PC-3 (cell line): ENCODE data around the gene ABCF1. TPM values are rescaled to one million over a fixed set of nuclear protein-coding genes. Genes with fewer than 3 reads are reported as not detected.
A peak's percentile ranks its signal among the peaks of the same experiment; 100 is the strongest.

Experiments
- ATAC-seq: fragments of 200-7000 bp; cut with Tn5 transposase; 2 replicates; pipeline ENCODE4 v1.9.1; 2020; ENCODE audit warnings: mild to moderate bottlenecking, moderate library complexity
- BruUV-seq: library from RNA; stranded (reverse); fragments of 400-500 nt; replicated peaks from 2 replicates; lab custom pipeline; 2021; lab: Mats Ljungman, UMichigan
- CTCF ChIA-PET: fragments of 300-600 bp; sonication (Branson Sonifier 250); formaldehyde crosslinking; loops from one replicate; lab custom pipeline; 2022; ENCODE audit warnings: antibody characterized with exemption; lab: Charles Lee
- POLR2A ChIA-PET: fragments of 300-600 bp; sonication (Branson Sonifier 250); formaldehyde crosslinking; loops from one replicate; lab custom pipeline; 2022; ENCODE audit warnings: antibody characterized with exemption; ENCODE audit not compliant: unreplicated experiment; lab: Charles Lee
- DNase-seq: peaks from one replicate; pipeline ENCODE4 v3.0.0-alpha.2; 2015
- H2AFZ ChIP-seq: fragments of 300-600 bp; sonication (generic); 2 replicates; pipeline ENCODE4 v1.6.0; 2016; ENCODE audit warnings: antibody characterized with exemption, low read length
- H3F3A ChIP-seq: fragments of 300-600 bp; sonication (generic); one replicate; pipeline ENCODE4 v1.6.0; 2017; ENCODE audit warnings: antibody characterized with exemption, low read length, control low read depth, mild to moderate bottlenecking; ENCODE audit not compliant: unreplicated experiment
- H3K27ac ChIP-seq: fragments of 300-600 bp; sonication (generic); 2 replicates; pipeline ENCODE4 v1.5.1; 2016; ENCODE audit warnings: mild to moderate bottlenecking, low read length
- H3K27me3 ChIP-seq: fragments of 300-600 bp; sonication (generic); 2 replicates; pipeline ENCODE4 v1.6.1; 2016; ENCODE audit warnings: low read length, mixed read lengths
- H3K36me3 ChIP-seq: fragments of 300-600 bp; sonication (generic); 2 replicates; pipeline ENCODE4 v1.6.1; 2016; ENCODE audit warnings: low read depth, mixed run types, low read length, mixed read lengths
- H3K4me1 ChIP-seq: fragments of 300-600 bp; sonication (generic); 2 replicates; pipeline ENCODE4 v1.5.1; 2016; ENCODE audit warnings: low read length; ENCODE audit not compliant: insufficient read depth
- H3K4me2 ChIP-seq: fragments of 300-600 bp; sonication (generic); 2 replicates; pipeline ENCODE4 v1.6.0; 2016; ENCODE audit warnings: low read length
- H3K4me3 ChIP-seq: fragments of 300-600 bp; sonication (generic); 2 replicates; pipeline ENCODE4 v1.5.1; 2016; ENCODE audit warnings: mild to moderate bottlenecking, low read length, mixed read lengths
- H3K79me2 ChIP-seq: fragments of 300-600 bp; sonication (generic); 2 replicates; pipeline ENCODE4 v1.6.1; 2017; ENCODE audit warnings: low read length, mixed read lengths
- H3K9ac ChIP-seq: fragments of 300-600 bp; sonication (generic); 2 replicates; pipeline ENCODE4 v1.6.0; 2016; ENCODE audit warnings: mild to moderate bottlenecking, low read length
- H3K9me2 ChIP-seq: fragments of 300-600 bp; sonication (generic); replicated peaks from 2 replicates; pipeline ENCODE4 v1.6.1; 2016; ENCODE audit warnings: mixed run types, low read length, mixed read lengths
- H3K9me3 ChIP-seq: fragments of 300-600 bp; sonication (generic); 2 replicates; pipeline ENCODE4 v1.6.1; 2016; ENCODE audit warnings: low read length, mixed read lengths
- H4K20me1 ChIP-seq: fragments of 300-600 bp; sonication (generic); 2 replicates; pipeline ENCODE4 v1.6.1; 2016; ENCODE audit warnings: low read length, mixed read lengths
- EZH2 ChIP-seq: fragments of 300-600 bp; sonication (generic); IDR thresholded peaks from one replicate; pipeline ENCODE4 v1.6.1; 2017; ENCODE audit warnings: antibody characterized with exemption, mild to moderate bottlenecking, low read length; ENCODE audit not compliant: unreplicated experiment
- EZH2phosphoT487 ChIP-seq: fragments of 300-600 bp; sonication (generic); IDR thresholded peaks from 2 replicates; pipeline ENCODE4 v1.6.1; 2018; ENCODE audit warnings: mild to moderate bottlenecking, antibody characterized with exemption, low read length, borderline replicate concordance
- intact Hi-C: fragments of 100-400 bp; cut with micrococcal nuclease; formaldehyde crosslinking; loops from 2 replicates; pipeline ENCODE4 v1.9.0; 2023
- total RNA-seq: library from RNA; depleted of rRNA; stranded (reverse); fragments of >200 nt; gene quantifications from 2 replicates; pipeline ENCODE4 v1.2.3, GENCODE V29; 2014
- TF ChIP-seq, protein P1 (sequence below): fragments of 300-600 bp; sonication (generic); conservative IDR thresholded peaks from 2 replicates; pipeline ENCODE4 v1.5.1; 2017; ENCODE audit warnings: antibody characterized with exemption, low read depth, mild to moderate bottlenecking, low read length

The ABCF1 gene
- total RNA-seq, 1 experiment from 2014 or later = 67.3 TPM

DNA sequence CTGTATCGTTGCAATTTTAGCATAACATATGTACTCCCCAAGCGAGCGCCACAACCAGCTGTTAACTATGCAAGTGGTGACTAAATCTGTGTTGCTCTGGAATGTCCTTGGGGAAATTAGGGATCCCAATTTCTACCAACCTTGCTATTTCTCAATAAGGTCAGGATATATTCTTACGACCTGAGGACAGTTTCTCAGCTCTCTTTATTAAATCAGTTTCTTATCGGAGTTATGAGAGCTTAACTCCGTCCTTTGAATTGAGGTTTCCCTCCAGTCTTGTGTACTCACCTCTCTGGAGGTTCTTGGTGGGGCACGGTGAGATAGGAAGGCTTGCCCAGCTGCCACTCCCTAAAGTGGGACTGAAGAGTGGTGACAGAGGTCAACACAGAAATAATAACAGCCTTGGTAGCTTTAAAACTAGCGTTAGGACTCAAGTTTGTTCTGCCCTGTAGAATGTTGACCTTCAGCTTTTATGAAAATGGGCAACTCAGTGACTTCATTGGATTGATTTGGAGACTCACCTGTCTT is 47.1 kb downstream of the ABCF1 start:
- ChIA-PET POLR2A (interaction anchor here (0.5 to 0.9 kb wide), 2 partner anchors 69 to 99 kb away, joined by 3 to 4 read pairs; partner anchors contain the start of gene MDC1), CTCF (interaction anchor here (0.9 kb wide), 1 partner anchor 54 kb away, joined by 3 read pairs; the partner anchor contains the start of gene DHX16)
- no peaks in the 10 kb centered on the region for H3K9me3 ChIP-seq
- no peaks in the 10 kb centered on the region for H3K9me2 ChIP-seq
- ATAC-seq (no peak), DNase-seq (peak; percentile 24)
- peak overlapping the region; percentile 78 for H3K4me3 ChIP-seq
- no peaks in the 10 kb centered on the region for H3K27me3 ChIP-seq
- peaks cover 31% of the 10 kb centered on the region for H3K4me1 ChIP-seq
- H3K36me3 ChIP-seq = peaks cover 22% of the 10 kb centered on the region
- TF ChIP-seq EZH2 (no peak), EZH2phosphoT487 (no peak)
- TF ChIP-seq, protein P1, sequence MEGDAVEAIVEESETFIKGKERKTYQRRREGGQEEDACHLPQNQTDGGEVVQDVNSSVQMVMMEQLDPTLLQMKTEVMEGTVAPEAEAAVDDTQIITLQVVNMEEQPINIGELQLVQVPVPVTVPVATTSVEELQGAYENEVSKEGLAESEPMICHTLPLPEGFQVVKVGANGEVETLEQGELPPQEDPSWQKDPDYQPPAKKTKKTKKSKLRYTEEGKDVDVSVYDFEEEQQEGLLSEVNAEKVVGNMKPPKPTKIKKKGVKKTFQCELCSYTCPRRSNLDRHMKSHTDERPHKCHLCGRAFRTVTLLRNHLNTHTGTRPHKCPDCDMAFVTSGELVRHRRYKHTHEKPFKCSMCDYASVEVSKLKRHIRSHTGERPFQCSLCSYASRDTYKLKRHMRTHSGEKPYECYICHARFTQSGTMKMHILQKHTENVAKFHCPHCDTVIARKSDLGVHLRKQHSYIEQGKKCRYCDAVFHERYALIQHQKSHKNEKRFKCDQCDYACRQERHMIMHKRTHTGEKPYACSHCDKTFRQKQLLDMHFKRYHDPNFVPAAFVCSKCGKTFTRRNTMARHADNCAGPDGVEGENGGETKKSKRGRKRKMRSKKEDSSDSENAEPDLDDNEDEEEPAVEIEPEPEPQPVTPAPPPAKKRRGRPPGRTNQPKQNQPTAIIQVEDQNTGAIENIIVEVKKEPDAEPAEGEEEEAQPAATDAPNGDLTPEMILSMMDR = no peak
- peak overlapping the region; percentile 90 for H3K4me2 ChIP-seq
- H3K79me2 ChIP-seq = peaks cover 52% of the 10 kb centered on the region
- intact Hi-C loops = no loop called here
- peaks cover 25% of the 10 kb centered on the region for H3F3A ChIP-seq
- H4K20me1 ChIP-seq = peaks cover 22% of the 10 kb centered on the region
- H2AFZ ChIP-seq = peak overlapping the region; percentile 82
- BruUV-seq = no TSS peak
- H3K27ac ChIP-seq = peak overlapping the region; percentile 92
- peak overlapping the region; percentile 99 for H3K9ac ChIP-seq

DNA sequence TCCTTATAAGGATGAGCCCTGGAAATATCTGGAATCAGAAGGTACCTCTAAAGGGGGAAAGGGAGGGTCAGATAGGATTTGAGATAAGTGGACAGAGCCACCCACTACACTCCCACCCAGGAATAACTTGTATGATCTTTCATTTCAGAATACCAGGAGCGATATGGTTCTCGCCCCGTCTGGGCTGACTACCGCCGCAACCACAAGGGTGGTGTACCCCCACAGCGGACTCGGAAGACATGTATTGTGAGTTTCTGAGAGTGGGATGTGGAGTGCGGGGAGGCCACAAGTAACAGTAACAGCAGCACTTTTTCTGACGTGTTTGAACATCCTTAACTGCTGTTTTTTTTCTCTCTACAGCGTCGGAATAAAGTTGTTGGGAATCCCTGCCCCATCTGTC is 48.3 kb downstream of the ABCF1 start:
- BruUV-seq = no TSS peak
- CTCF ChIA-PET = no interaction called here
- no peak overlapping the region for H3K27ac ChIP-seq
- H3K4me2 ChIP-seq = no peak overlapping the region
- H3K79me2 ChIP-seq = peaks cover 42% of the 10 kb centered on the region
- H2AFZ ChIP-seq = no peak overlapping the region
- H4K20me1 ChIP-seq = peaks cover 10% of the 10 kb centered on the region
- H3K4me3 ChIP-seq = no peak overlapping the region
- H3F3A ChIP-seq = peaks cover 19% of the 10 kb centered on the region
- POLR2A ChIA-PET = no interaction called here
- TF ChIP-seq, protein P1 = no peak
- TF ChIP-seq EZH2phosphoT487 (no peak), EZH2 (no peak)
- H3K36me3 ChIP-seq = peaks cover 26% of the 10 kb centered on the region
- no peak for DNase-seq
- H3K4me1 ChIP-seq = peaks cover 19% of the 10 kb centered on the region
- H3K9ac ChIP-seq = no peak overlapping the region
- no peaks in the 10 kb centered on the region for H3K27me3 ChIP-seq
- H3K9me2 ChIP-seq = no peaks in the 10 kb centered on the region
- ATAC-seq = no peak
- H3K9me3 ChIP-seq = no peaks in the 10 kb centered on the region
- intact Hi-C loops = no loop called here

DNA sequence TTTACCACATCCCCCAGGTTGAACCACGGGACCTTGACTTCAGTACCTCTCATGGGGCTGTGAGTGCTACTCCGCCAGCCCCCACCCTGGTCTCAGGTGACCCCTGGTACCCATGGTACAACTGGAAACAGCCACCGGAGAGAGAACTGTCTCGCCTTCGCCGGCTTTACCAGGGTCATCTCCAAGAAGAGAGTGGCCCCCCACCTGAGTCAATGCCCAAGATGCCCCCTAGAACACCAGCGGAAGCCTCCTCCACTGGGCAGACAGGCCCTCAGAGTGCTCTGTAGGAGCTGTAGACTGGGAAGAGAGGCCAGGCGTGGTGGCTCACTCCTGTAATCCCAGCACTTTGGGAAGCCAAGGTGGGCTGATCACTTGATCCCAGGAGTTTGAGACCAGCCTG is 54.3 kb downstream of the ABCF1 start:
- ChIA-PET CTCF (no interaction called here), POLR2A (interaction anchor here (0.7 kb wide), 1 partner anchor 16 kb away, joined by 3 read pairs; no protein-coding TSS in a partner anchor)
- Histone ChIP-seq H3K27ac (no peak overlapping the region), H3K79me2 (no peaks in the 10 kb centered on the region), H3K36me3 (peaks cover 27% of the 10 kb centered on the region), H3K27me3 (no peaks in the 10 kb centered on the region), H3K9me3 (no peaks in the 10 kb centered on the region), H4K20me1 (no peaks in the 10 kb centered on the region), H2AFZ (no peak overlapping the region), H3K9me2 (no peaks in the 10 kb centered on the region), H3K4me2 (no peak overlapping the region), H3K4me3 (no peak overlapping the region), H3F3A (no peaks in the 10 kb centered on the region), H3K9ac (no peak overlapping the region), H3K4me1 (no peaks in the 10 kb centered on the region)
- intact Hi-C loops = no loop called here
- TF ChIP-seq EZH2 (no peak), EZH2phosphoT487 (no peak)
- TF ChIP-seq, protein P1 = no peak
- no TSS peak for BruUV-seq
- ATAC-seq = no peak
- DNase-seq = no peak
